ENCODE results near the gene CREG1.
"Not testable (repeated sequence)": the region's sequence is repeated elsewhere in the genome, so short reads cannot be mapped to it uniquely, and the experiment has no call there.

Gene CREG1

GRCh38 chr1:167553136-167554027 is at the start of gene CREG1:
Gene CREG1, minus strand, starts transcription at chr1:167553762.
- peak; percentile 90 for DNase-seq (ENCODE audit: low read depth)

- DNase-seq (ENCODE audit: low read depth), result no peak
Measured at GRCh38 chr1:167602840-167603239, 49.3 kb upstream of the CREG1 start.

GRCh38 chr1:167601442-167602383 is 48.2 kb upstream of the CREG1 start:
- DNase-seq (ENCODE audit: low read depth), result no peak

- DNase-seq (ENCODE audit: low read depth), result peak; percentile 24
Measured at GRCh38 chr1:167599957-167600581, 46.5 kb upstream of the CREG1 start.

GRCh38 chr1:167594822-167595221 is 41.3 kb upstream of the CREG1 start:
- DNase-seq (ENCODE audit: low read depth), result no peak

- no peak for DNase-seq (ENCODE audit: low read depth)
Measured at GRCh38 chr1:167593860-167594259, 40.3 kb upstream of the CREG1 start.

- no peak for DNase-seq (ENCODE audit: low read depth)
Measured at GRCh38 chr1:167592475-167592874, 38.9 kb upstream of the CREG1 start.

GRCh38 chr1:167588361-167588760 is 34.8 kb upstream of the CREG1 start:
- no peak for DNase-seq (ENCODE audit: low read depth)

GRCh38 chr1:167587872-167588271 is 34.3 kb upstream of the CREG1 start:
- DNase-seq (ENCODE audit: low read depth), result no peak

- DNase-seq (ENCODE audit: low read depth), result no peak
Measured at GRCh38 chr1:167587342-167587741, 33.8 kb upstream of the CREG1 start.

- no peak for DNase-seq (ENCODE audit: low read depth)
Measured at GRCh38 chr1:167584581-167584980, 31.0 kb upstream of the CREG1 start.

GRCh38 chr1:167582722-167583121 is 29.2 kb upstream of the CREG1 start:
- no peak for DNase-seq (ENCODE audit: low read depth)

- no peak for DNase-seq (ENCODE audit: low read depth)
Measured at GRCh38 chr1:167582064-167582463, 28.5 kb upstream of the CREG1 start.

- DNase-seq (ENCODE audit: low read depth), result no peak
Measured at GRCh38 chr1:167579986-167580385, 26.4 kb upstream of the CREG1 start.

GRCh38 chr1:167578939-167579521 is 25.5 kb upstream of the CREG1 start:
- no peak for DNase-seq (ENCODE audit: low read depth)

GRCh38 chr1:167575649-167576048 is 22.1 kb upstream of the CREG1 start:
- no peak for DNase-seq (ENCODE audit: low read depth)

GRCh38 chr1:167573035-167573434 is 19.5 kb upstream of the CREG1 start:
- DNase-seq (ENCODE audit: low read depth), result no peak

GRCh38 chr1:167570712-167571111 is 17.1 kb upstream of the CREG1 start:
- not testable (repeated sequence) for DNase-seq (ENCODE audit: low read depth)

- DNase-seq (ENCODE audit: low read depth), result no peak
Measured at GRCh38 chr1:167567663-167568062, 14.1 kb upstream of the CREG1 start.

GRCh38 chr1:167566766-167567165 is 13.2 kb upstream of the CREG1 start:
- no peak for DNase-seq (ENCODE audit: low read depth)

GRCh38 chr1:167565922-167566321 is 12.4 kb upstream of the CREG1 start:
- no peak for DNase-seq (ENCODE audit: low read depth)

All from fibroblast of gingiva (primary cell).